WTC11 (cell line): ENCODE measurements around the gene HIVEP2.

ENCODE experiments used
- AFF4 ChIP-seq: sonication (generic); formaldehyde crosslinking; IDR thresholded peaks from 2 replicates; pipeline ENCODE4 v1.8.1; 2023; ENCODE audit warnings: mild to moderate bottlenecking, missing genetic modification reagents, borderline replicate concordance
- ARID4B ChIP-seq: sonication (generic); formaldehyde crosslinking; IDR thresholded peaks from 2 replicates; pipeline ENCODE4 v1.8.0; 2023; ENCODE audit warnings: missing genetic modification reagents, mild to moderate bottlenecking, borderline replicate concordance
- ATF1 ChIP-seq: sonication (generic); formaldehyde crosslinking; IDR thresholded peaks from 2 replicates; pipeline ENCODE4 v1.8.1; 2023; ENCODE audit warnings: mild to moderate bottlenecking, moderate library complexity, missing genetic modification reagents
- CBFB ChIP-seq: sonication (generic); formaldehyde crosslinking; IDR thresholded peaks from 2 replicates; pipeline ENCODE4 v1.8.1; 2022; ENCODE audit warnings: mild to moderate bottlenecking, low read depth, missing genetic modification reagents
- CREM ChIP-seq: sonication (generic); formaldehyde crosslinking; IDR thresholded peaks from 2 replicates; pipeline ENCODE4 v1.8.1; 2022; ENCODE audit warnings: mild to moderate bottlenecking, missing genetic modification reagents, moderate library complexity
- ELF4 ChIP-seq: sonication (generic); formaldehyde crosslinking; IDR thresholded peaks from 2 replicates; pipeline ENCODE4 v1.8.1; 2022; ENCODE audit warnings: low read depth, mild to moderate bottlenecking, moderate library complexity, missing genetic modification reagents
- MAX ChIP-seq: sonication (generic); formaldehyde crosslinking; IDR thresholded peaks from 2 replicates; pipeline ENCODE4 v1.8.0; 2022; ENCODE audit warnings: mild to moderate bottlenecking, missing genetic modification reagents
- NR3C1 ChIP-seq: sonication (generic); formaldehyde crosslinking; conservative IDR thresholded peaks from 2 replicates; pipeline ENCODE4 v1.8.1; 2023; ENCODE audit warnings: low read depth, mild to moderate bottlenecking, missing genetic modification reagents
- PREB ChIP-seq: sonication (generic); formaldehyde crosslinking; IDR thresholded peaks from 2 replicates; pipeline ENCODE4 v1.8.1; 2022; ENCODE audit warnings: mild to moderate bottlenecking, missing genetic modification reagents, moderate library complexity, borderline replicate concordance
- RELA ChIP-seq: sonication (generic); formaldehyde crosslinking; IDR thresholded peaks from 2 replicates; pipeline ENCODE4 v1.8.1; 2022; ENCODE audit warnings: missing genetic modification reagents, mild to moderate bottlenecking, borderline replicate concordance
- TCF7 ChIP-seq: sonication (generic); formaldehyde crosslinking; IDR thresholded peaks from 2 replicates; pipeline ENCODE4 v1.8.0; 2022; ENCODE audit warnings: mild to moderate bottlenecking, low read depth, missing genetic modification reagents, moderate library complexity
- ZBTB21 ChIP-seq: sonication (generic); formaldehyde crosslinking; IDR thresholded peaks from 2 replicates; pipeline ENCODE4 v1.8.1; 2023; ENCODE audit warnings: mild to moderate bottlenecking, missing genetic modification reagents, borderline replicate concordance
- TF ChIP-seq, protein P1 (sequence below): fragments of 200-600 bp; IDR thresholded peaks from 2 replicates; pipeline ENCODE4 v1.8.0; 2022; ENCODE audit warnings: antibody characterized with exemption
- TF ChIP-seq, protein P2 (sequence below): sonication (generic); formaldehyde crosslinking; conservative IDR thresholded peaks from 2 replicates; pipeline ENCODE4 v1.8.1; 2022; ENCODE audit warnings: mild to moderate bottlenecking, missing genetic modification reagents

DNA sequence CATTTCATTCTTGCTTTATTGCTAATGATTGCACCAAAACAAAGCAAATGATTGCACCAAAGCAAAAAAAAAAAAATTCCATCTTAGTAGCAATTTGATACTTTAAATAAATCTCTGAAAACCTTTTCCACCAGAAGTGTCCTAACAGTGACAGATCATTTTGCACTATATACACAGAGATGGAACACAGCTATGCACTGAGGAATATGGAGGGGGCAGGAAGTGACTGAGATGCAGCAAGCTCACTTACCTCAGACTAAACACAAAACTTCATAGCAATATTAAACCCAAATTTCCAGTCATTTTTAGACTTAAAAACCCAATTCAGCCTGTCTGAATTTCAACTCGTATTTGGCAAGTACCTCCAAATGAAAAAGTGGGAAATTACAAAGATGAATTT lies 41.2 kb downstream of the HIVEP2 start:
- TF ChIP-seq, protein P1, sequence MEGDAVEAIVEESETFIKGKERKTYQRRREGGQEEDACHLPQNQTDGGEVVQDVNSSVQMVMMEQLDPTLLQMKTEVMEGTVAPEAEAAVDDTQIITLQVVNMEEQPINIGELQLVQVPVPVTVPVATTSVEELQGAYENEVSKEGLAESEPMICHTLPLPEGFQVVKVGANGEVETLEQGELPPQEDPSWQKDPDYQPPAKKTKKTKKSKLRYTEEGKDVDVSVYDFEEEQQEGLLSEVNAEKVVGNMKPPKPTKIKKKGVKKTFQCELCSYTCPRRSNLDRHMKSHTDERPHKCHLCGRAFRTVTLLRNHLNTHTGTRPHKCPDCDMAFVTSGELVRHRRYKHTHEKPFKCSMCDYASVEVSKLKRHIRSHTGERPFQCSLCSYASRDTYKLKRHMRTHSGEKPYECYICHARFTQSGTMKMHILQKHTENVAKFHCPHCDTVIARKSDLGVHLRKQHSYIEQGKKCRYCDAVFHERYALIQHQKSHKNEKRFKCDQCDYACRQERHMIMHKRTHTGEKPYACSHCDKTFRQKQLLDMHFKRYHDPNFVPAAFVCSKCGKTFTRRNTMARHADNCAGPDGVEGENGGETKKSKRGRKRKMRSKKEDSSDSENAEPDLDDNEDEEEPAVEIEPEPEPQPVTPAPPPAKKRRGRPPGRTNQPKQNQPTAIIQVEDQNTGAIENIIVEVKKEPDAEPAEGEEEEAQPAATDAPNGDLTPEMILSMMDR = no peak
- no peak for TF ChIP-seq CREM (CRISPR knock-in tag)
- no peak for TF ChIP-seq NR3C1
- TF ChIP-seq ELF4 (CRISPR knock-in tag) = no peak
- no peak for TF ChIP-seq ARID4B (CRISPR knock-in tag)
- TF ChIP-seq CBFB (CRISPR knock-in tag) = no peak
- no peak for TF ChIP-seq TCF7 (CRISPR knock-in tag)
- TF ChIP-seq, protein P2, sequence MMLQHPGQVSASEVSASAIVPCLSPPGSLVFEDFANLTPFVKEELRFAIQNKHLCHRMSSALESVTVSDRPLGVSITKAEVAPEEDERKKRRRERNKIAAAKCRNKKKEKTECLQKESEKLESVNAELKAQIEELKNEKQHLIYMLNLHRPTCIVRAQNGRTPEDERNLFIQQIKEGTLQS = no peak
- no peak for TF ChIP-seq AFF4
- no peak for TF ChIP-seq RELA (CRISPR knock-in tag)
- no peak for TF ChIP-seq ATF1 (CRISPR knock-in tag)
- no peak for TF ChIP-seq PREB (CRISPR knock-in tag)
- TF ChIP-seq ZBTB21 (CRISPR knock-in tag) = no peak
- TF ChIP-seq MAX = no peak
